Keratinocyte (primary cell): ENCODE data around the gene ATP6V0E1. TPM values are rescaled to one million over a fixed set of nuclear protein-coding genes. Genes with fewer than 3 reads are reported as not detected.

ENCODE experiments used
- DNase-seq: peaks from one replicate; pipeline ENCODE4 v3.0.0-alpha.2; 2011; ENCODE audit warnings: low read depth, missing footprints, low spot score
- FAIRE-seq: peaks from 2 replicates; lab custom pipeline; 2011; peaks lifted over from hg19 to GRCh38; lab: Jason Lieb, UNC
- H2AFZ ChIP-seq: 2 replicates; pipeline ENCODE4 v1.6.0; 2012; ENCODE audit warnings: low read length, control low read depth, inconsistent platforms; ENCODE audit not compliant: control insufficient read depth
- H3K27ac ChIP-seq: 2 replicates; pipeline ENCODE4 v1.5.1; 2011; ENCODE audit warnings: low read length; ENCODE audit not compliant: control insufficient read depth, insufficient read depth
- H3K27me3 ChIP-seq: 3 replicates; pipeline ENCODE4 v1.6.0; 2011; ENCODE audit warnings: low read length; ENCODE audit not compliant: control insufficient read depth, insufficient read depth; ENCODE audit errors: extremely low read depth
- H3K36me3 ChIP-seq, 2 experiments: 2 replicates in 1 of 2; 3 replicates in 1 of 2; pipeline ENCODE4 v1.5.1; 2011; ENCODE audit warnings: low read length in 2 of 2, mild to moderate bottlenecking in 1 of 2; ENCODE audit not compliant: control insufficient read depth in 2 of 2, insufficient read depth in 2 of 2; ENCODE audit errors: extremely low read depth in 1 of 2
- H3K4me1 ChIP-seq: 3 replicates; pipeline ENCODE4 v1.5.1; 2011; ENCODE audit warnings: low read length; ENCODE audit not compliant: control insufficient read depth, insufficient read depth; ENCODE audit errors: extremely low read depth
- H3K4me2 ChIP-seq: 3 replicates; pipeline ENCODE4 v1.6.0; 2011; ENCODE audit warnings: low read depth, low read length; ENCODE audit not compliant: control insufficient read depth, insufficient read depth; ENCODE audit errors: extremely low read depth
- H3K4me3 ChIP-seq, 3 experiments: fragments of 200-600 bp in 1 of 3; sonication (generic) in 1 of 3; 2 replicates in 2 of 3; 3 replicates in 1 of 3; pipeline ENCODE4 v1.5.1; 2011 to 2016; ENCODE audit warnings: low read length in 3 of 3, mild to moderate bottlenecking in 3 of 3, control low read depth in 2 of 3, inconsistent platforms in 1 of 3, low read depth in 1 of 3, mixed read lengths in 1 of 3, mixed run types in 1 of 3, moderate library complexity in 1 of 3; ENCODE audit not compliant: control insufficient read depth in 2 of 3, insufficient read depth in 2 of 3; ENCODE audit errors: extremely low read depth in 1 of 3
- H3K79me2 ChIP-seq: 2 replicates; pipeline ENCODE4 v1.6.0; 2012; ENCODE audit warnings: low read length; ENCODE audit not compliant: control insufficient read depth, insufficient read depth
- H3K9ac ChIP-seq: 3 replicates; pipeline ENCODE4 v1.6.0; 2011; ENCODE audit warnings: low read length; ENCODE audit not compliant: control insufficient read depth, insufficient read depth; ENCODE audit errors: extremely low read depth
- H3K9me1 ChIP-seq: 3 replicates; pipeline ENCODE4 v1.6.0; 2011; ENCODE audit warnings: low read length; ENCODE audit not compliant: control insufficient read depth, insufficient read depth; ENCODE audit errors: extremely low read depth
- H3K9me3 ChIP-seq: 2 replicates; pipeline ENCODE4 v1.5.1; 2012; ENCODE audit warnings: low read depth, low read length; ENCODE audit not compliant: control insufficient read depth
- H4K20me1 ChIP-seq: 3 replicates; pipeline ENCODE4 v1.6.0; 2011; ENCODE audit warnings: low read length; ENCODE audit not compliant: control insufficient read depth, insufficient read depth; ENCODE audit errors: extremely low read depth
- EZH2 ChIP-seq: IDR thresholded peaks from one replicate; pipeline ENCODE4 v1.6.1; 2012; ENCODE audit warnings: inconsistent platforms, mild to moderate bottlenecking, low read length, moderate library complexity
- dilution Hi-C: fragments of 300-500 bp; cut with MboI; formaldehyde crosslinking; loops from one replicate; pipeline ENCODE4 v1.7.0; 2020; ENCODE audit warnings: low sequenced_read_pairs; ENCODE audit not compliant: extremely low pct_ligation_motif_present
- polyA plus RNA-seq, 5 experiments: library from polyadenylated mRNA; depleted of rRNA in 3 of 5; stranded (reverse) in 3 of 5; stranded (forward) in 1 of 5; unstranded in 1 of 5; fragments of >200 nt; gene quantifications; 1 replicate in 1 of 5; 2 replicates in 3 of 5; 3 replicates in 1 of 5; pipeline versions ENCODE4 v1.2.1 to v1.2.3, GENCODE V29; 2011 to 2012; ENCODE audit warnings: missing spikeins in 2 of 5, low read depth in 1 of 5, low replicate concordance in 1 of 5
- TF ChIP-seq, protein P1 (sequence below), 3 experiments: IDR thresholded peaks in 1 of 3; conservative IDR thresholded peaks in 1 of 3; optimal IDR thresholded peaks in 1 of 3; 2 replicates in 2 of 3; 3 replicates in 1 of 3; pipeline versions ENCODE3 to v1.5.1; 2011; ENCODE audit warnings: low read length in 3 of 3, mild to moderate bottlenecking in 3 of 3, moderate library complexity in 2 of 3, control low read depth in 1 of 3, inconsistent platforms in 1 of 3; ENCODE audit not compliant: insufficient read depth in 2 of 3; ENCODE audit errors: extremely low read depth in 1 of 3

Gene ATP6V0E1
- polyA plus RNA-seq, 1 donor (not counting 4 experiments of a cell fraction or from before 2014, with no cell fraction given), result 533 TPM

DNA sequence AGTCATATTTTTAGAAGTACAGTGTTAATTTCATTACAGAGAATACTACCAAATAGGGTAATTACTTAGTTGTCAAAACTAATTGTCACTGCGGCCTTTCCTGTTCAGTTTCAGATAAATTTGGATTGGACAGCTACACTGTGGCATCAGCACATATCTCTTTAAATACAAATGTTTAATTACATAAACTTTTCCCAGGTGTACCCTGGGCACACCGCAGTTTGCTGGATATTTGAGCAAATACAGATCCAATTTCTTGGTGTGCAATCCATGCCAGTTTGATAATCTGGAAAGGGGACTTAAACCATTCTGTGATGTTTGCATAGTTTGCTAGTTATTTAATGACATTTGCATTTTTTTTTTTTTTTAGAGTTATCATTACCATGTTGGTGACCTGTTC, 10.8 kb downstream of the ATP6V0E1 start:
- Histone ChIP-seq H3K4me2 (no peak overlapping the region), H3K27me3 (no peaks in the 10 kb centered on the region), H2AFZ (no peak overlapping the region), H3K9me1 (no peaks in the 10 kb centered on the region), H4K20me1 (no peaks in the 10 kb centered on the region), H3K4me1 (peaks cover 7% of the 10 kb centered on the region), H3K79me2 (peaks cover 56% of the 10 kb centered on the region), H3K4me3 (no peak overlapping the region), H3K9ac (no peak overlapping the region), H3K27ac (no peak overlapping the region), H3K9me3 (no peaks in the 10 kb centered on the region), H3K36me3 (peaks cover 11 to 15% of the 10 kb centered on the region in 2 experiments)
- TF ChIP-seq, protein P1, sequence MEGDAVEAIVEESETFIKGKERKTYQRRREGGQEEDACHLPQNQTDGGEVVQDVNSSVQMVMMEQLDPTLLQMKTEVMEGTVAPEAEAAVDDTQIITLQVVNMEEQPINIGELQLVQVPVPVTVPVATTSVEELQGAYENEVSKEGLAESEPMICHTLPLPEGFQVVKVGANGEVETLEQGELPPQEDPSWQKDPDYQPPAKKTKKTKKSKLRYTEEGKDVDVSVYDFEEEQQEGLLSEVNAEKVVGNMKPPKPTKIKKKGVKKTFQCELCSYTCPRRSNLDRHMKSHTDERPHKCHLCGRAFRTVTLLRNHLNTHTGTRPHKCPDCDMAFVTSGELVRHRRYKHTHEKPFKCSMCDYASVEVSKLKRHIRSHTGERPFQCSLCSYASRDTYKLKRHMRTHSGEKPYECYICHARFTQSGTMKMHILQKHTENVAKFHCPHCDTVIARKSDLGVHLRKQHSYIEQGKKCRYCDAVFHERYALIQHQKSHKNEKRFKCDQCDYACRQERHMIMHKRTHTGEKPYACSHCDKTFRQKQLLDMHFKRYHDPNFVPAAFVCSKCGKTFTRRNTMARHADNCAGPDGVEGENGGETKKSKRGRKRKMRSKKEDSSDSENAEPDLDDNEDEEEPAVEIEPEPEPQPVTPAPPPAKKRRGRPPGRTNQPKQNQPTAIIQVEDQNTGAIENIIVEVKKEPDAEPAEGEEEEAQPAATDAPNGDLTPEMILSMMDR (optimal IDR thresholded peaks at IDR 0.05 in 1 of 3, IDR thresholded peaks at IDR 0.05 in 1 of 3, conservative IDR thresholded peaks at IDR 0.05 in 1 of 3; ENCODE audit: extremely low read depth in 1 of 3, insufficient read depth in 2 of 3, low read length in 3 of 3), result no peak
- TF ChIP-seq EZH2, result no peak
- FAIRE-seq (no peak), DNase-seq (no peak)
- dilution Hi-C loops, result no loop called here

GRCh38 chr5:172999372-172999973, 15.9 kb downstream of the ATP6V0E1 start:
- H3K27me3 ChIP-seq, result no peaks in the 10 kb centered on the region
- no peak overlapping the region for H2AFZ ChIP-seq
- H3K4me2 ChIP-seq, result no peak overlapping the region
- dilution Hi-C loops, result no loop called here
- no peak overlapping the region for H3K27ac ChIP-seq
- DNase-seq (no peak), FAIRE-seq (no peak)
- H3K9ac ChIP-seq, result no peak overlapping the region
- peaks cover 6 to 8% of the 10 kb centered on the region in 2 experiments for H3K36me3 ChIP-seq
- H4K20me1 ChIP-seq, result peaks cover 3% of the 10 kb centered on the region
- H3K4me1 ChIP-seq, result peaks cover 10% of the 10 kb centered on the region
- H3K9me3 ChIP-seq, result no peaks in the 10 kb centered on the region
- no peak for TF ChIP-seq EZH2
- TF ChIP-seq, protein P1 (optimal IDR thresholded peaks at IDR 0.05 in 1 of 3, IDR thresholded peaks at IDR 0.05 in 1 of 3, conservative IDR thresholded peaks at IDR 0.05 in 1 of 3; ENCODE audit: extremely low read depth in 1 of 3, insufficient read depth in 2 of 3, low read length in 3 of 3), result no peak
- H3K79me2 ChIP-seq, result peaks cover 71% of the 10 kb centered on the region
- no peak overlapping the region for H3K4me3 ChIP-seq
- no peaks in the 10 kb centered on the region for H3K9me1 ChIP-seq
